HG03135 (cell line): ENCODE data around the gene ZNF626.
"Not testable (repeated sequence)": the region's sequence is repeated elsewhere in the genome, so short reads cannot be mapped to it uniquely, and the experiment has no call there.

ENCODE experiments used
- ATAC-seq: cut with Tn5 transposase; IDR thresholded peaks from one replicate; pipeline ENCODE4 v1.9.1; 2021; ENCODE audit warnings: mild to moderate bottlenecking, moderate library complexity; ENCODE audit not compliant: unreplicated experiment

Gene ZNF626

GRCh38 chr19:20661150-20661819 lies at the start of gene ZNF626:
Gene ZNF626 (minus strand): TSS chr19:20661571. CDS start chr19:20661446, 125 bp downstream.
- ATAC-seq, result peak; percentile 90

DNA sequence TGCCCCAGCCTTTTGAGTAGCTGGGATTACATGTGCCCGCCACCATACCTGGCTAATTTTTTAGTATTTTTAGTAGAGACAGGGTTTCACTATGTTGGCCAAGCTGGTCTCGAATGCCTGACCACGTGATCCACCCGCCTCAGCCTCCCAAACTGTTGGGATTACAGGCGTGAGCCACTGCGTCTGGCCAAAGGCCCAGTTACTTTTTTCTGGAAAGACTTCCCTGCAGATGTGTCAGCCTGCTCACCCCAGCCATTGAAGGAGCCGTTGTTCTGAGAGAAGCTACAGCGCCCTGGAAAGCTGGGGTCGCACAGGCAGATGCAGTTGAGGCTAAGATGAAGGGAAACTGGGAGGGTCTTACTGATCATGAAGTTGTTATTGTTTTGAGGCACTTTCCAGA lies 7.9 kb upstream of the ZNF626 start:
- no peak for ATAC-seq

- no peak for ATAC-seq
Observed at GRCh38 chr19:20667281-20667680, 5.9 kb upstream of the ZNF626 start.

- ATAC-seq, result no peak
Observed at GRCh38 chr19:20664901-20665781, 3.8 kb upstream of the ZNF626 start.

DNA sequence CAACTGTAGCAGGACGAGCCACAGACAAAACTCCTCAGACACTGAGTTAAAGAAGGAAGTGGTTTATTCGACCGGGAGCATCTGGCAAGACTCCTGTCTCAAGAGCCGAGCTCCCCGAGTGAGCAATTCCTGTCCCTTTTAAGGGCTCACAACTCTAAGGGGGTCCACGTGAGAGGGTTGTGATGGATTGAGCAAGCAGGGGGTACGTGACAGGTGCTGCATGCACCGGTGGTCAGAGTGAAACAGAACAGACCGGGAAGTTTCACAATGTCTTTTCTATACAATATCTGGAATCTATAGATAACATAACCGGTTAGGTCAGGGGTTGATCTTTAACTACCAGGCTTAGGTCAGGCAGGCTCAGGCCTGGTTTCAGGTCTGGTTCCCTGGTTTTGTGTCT lies 3.1 kb upstream of the ZNF626 start:
- not testable (repeated sequence) for ATAC-seq

- ATAC-seq, result no peak
Observed at GRCh38 chr19:20662421-20663105, 1.2 kb upstream of the ZNF626 start.

DNA sequence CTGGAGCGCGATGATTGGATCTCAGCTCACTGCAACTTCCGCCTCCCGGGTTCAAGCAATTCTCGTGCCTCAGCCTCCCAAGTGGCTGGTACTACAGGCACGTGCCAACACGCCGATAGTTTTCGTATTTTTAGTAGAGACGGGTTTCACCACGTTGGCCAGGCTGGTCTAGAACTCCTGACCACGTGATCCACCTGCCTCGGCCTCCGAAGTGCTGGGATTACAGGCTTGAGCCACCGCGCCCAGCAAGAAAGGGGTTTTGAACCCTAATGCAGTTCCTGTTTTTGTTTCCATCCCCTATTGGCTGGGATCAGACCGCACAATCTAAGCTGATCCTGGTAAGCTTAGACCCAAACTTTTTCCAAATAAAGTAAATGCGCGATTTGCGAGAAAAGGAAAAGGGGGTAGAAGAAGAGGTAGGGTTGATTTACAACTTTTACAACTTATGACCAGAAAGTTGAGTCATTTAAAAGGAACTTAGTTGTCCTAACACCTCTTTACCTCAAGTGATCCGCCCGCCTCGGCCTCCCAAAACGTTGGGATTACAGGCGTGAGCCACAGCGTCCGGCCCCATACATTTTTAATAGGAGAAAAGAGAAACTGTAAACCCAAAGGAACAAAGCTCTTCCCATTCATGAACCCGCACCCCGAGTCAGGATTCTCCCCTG lies 764 bp downstream of the ZNF626 start:
- no peak for ATAC-seq

GRCh38 chr19:20640545-20640944 lies 20.8 kb downstream of the ZNF626 start:
- no peak for ATAC-seq

- ATAC-seq, result no peak
Observed at GRCh38 chr19:20640023-20640422, 21.3 kb downstream of the ZNF626 start.

- ATAC-seq, result not testable (repeated sequence)
Observed at GRCh38 chr19:20624560-20624959, 36.8 kb downstream of the ZNF626 start.

DNA sequence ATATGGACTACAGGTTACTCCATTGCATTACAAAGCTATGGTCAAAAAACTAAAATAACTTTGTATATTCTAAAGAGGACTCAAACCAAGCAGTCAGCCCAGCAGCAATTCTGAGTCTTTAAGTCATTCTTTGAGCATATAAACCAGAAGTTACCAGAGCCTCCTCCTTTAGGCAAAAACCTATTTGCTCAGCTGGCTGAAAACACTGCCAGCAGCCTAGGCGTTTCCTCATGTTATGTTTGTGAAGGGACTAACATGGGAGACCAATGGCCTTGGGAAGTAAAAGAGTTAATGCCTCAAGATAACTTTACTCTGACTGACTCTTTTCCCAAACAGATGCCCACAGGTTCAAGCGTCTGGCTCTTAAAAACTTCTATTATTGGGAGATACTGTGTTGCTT lies 45.3 kb downstream of the ZNF626 start:
- no peak for ATAC-seq

- ATAC-seq, result not testable (repeated sequence)
Observed at GRCh38 chr19:20614971-20615370, 46.4 kb downstream of the ZNF626 start.

DNA sequence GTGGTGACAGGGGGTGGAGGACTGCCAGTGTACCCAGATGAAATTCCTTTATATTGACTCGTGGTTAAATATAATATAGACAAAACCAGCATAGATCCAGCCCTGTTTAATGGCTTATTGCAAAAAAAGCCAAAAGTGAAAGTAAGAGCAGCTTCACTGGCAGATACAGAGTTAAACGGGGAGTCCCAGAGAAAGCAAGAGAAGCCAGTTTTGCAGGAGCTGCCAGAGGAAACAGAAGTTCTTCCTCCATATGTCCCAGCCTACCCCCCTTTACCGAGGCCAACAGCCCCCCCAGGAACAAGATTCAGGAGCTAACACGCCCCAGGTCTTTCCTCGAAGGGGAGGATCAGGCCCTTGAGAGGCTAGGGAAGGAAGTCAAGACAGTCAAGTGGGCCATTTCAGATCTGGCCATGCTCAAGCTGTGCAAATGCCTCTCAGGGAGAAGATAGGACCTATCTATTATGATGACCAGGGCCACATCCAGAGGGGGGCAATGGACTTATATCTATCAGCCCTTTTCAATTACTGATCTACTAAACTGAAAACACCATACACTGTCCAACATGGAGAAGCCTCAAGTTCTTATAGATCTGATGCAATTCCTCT lies 48.6 kb downstream of the ZNF626 start:
- ATAC-seq, result no peak

DNA sequence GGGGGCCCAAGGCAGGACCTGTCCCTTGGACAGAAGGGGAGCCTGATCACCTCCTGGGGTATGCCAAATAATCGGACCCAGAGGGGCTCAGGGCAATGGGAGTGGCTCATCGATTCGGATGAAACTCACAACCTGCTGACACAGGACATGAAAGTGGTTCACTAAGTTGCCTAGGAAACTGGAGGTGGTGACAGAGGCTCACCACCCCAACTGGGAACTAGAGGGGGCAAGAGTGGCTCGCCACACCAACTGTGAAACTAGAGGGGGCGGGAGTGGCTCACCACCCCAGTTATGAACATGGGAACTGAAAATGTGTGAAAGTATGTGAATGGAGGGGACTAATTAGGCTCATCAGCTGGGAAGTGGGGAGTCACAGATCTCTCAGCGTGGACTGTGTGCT lies 49.5 kb downstream of the ZNF626 start:
- ATAC-seq, result no peak

DNA sequence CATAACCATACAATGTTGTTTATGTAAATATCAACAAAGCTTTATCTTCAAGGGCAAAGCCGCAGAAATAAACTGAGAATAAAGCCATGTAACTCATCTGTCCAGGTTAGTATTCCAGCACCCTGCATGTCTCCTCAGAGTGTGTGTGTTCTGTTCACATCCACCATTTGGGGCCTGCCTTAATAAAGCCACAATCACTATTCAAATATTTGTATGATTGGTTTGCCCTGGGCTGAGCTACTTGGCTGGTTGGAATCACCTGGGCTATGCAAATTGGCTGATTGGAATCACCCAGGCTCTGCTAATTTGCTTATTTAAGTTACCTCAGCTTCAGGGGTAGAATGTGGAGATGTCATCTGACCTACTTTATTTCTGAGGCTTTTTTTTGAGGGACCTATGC lies 53.4 kb downstream of the ZNF626 start:
- ATAC-seq, result no peak
